Lower leg skin (tissue), 3 donors: ENCODE results near the gene TADA2B.

Experiments
- POLR2A ChIP-seq, 2 donors: fragments of 450-650 bp; IDR thresholded peaks; one replicate each; pipeline ENCODE4 v1.6.1; 2016 to 2017; ENCODE audit warnings: antibody characterized with exemption in 2 of 2, mild to moderate bottlenecking in 1 of 2, moderate library complexity in 1 of 2
- TF ChIP-seq, protein P1 (sequence below), 3 donors: fragments of 450-650 bp; IDR thresholded peaks; one replicate each; pipeline ENCODE4 v1.5.1; 2016; ENCODE audit warnings: antibody characterized with exemption in 3 of 3, mild to moderate bottlenecking in 3 of 3, moderate library complexity in 2 of 3

DNA sequence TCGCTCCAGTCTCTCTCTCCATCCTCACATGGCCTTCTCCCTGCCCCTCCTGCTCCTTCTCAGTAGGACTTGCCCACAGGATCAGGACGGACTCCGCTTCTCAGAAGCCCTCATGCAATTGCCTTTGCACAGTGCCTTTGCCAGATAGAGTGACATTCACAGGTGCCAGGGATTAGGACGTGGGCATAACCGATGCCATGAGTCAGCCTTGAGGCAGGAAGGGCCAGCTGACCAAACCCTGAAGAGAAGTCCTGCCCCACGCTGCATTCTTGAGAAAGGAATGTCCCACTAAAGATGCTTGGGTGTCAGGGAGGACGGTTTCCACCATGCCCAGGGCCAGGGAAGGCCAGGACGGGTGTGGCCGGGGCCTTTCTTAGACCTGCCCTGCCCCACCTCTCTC, 31.3 kb downstream of the TADA2B start:
- TF ChIP-seq, protein P1, sequence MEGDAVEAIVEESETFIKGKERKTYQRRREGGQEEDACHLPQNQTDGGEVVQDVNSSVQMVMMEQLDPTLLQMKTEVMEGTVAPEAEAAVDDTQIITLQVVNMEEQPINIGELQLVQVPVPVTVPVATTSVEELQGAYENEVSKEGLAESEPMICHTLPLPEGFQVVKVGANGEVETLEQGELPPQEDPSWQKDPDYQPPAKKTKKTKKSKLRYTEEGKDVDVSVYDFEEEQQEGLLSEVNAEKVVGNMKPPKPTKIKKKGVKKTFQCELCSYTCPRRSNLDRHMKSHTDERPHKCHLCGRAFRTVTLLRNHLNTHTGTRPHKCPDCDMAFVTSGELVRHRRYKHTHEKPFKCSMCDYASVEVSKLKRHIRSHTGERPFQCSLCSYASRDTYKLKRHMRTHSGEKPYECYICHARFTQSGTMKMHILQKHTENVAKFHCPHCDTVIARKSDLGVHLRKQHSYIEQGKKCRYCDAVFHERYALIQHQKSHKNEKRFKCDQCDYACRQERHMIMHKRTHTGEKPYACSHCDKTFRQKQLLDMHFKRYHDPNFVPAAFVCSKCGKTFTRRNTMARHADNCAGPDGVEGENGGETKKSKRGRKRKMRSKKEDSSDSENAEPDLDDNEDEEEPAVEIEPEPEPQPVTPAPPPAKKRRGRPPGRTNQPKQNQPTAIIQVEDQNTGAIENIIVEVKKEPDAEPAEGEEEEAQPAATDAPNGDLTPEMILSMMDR (IDR thresholded peaks at IDR 0.05): no peak
- no peak for TF ChIP-seq POLR2A (IDR thresholded peaks at IDR 0.05)
